GM13976 (cell line): ENCODE data around the gene GLRA3.

Experiments
- DNase-seq: peaks from one replicate; pipeline ENCODE4 v3.0.0; 2012; ENCODE audit warnings: low spot score
- CTCF ChIP-seq: IDR thresholded peaks from 2 replicates; pipeline ENCODE4 v1.5.1; 2012; ENCODE audit warnings: borderline replicate concordance, mild to moderate bottlenecking; ENCODE audit not compliant: insufficient read depth; ENCODE audit errors: extremely low read depth, missing control alignments, control extremely low read depth
- in situ Hi-C: fragments of 300-500 bp; cut with MboI; formaldehyde crosslinking; loops from one replicate; pipeline ENCODE4 v1.12.0; 2022; ENCODE audit warnings: low sequenced_read_pairs, mixed read lengths, inconsistent platforms; ENCODE audit not compliant: unreplicated experiment

Gene GLRA3

GRCh38 chr4:174761451-174761850 is 67.6 kb downstream of the GLRA3 start:
- TF ChIP-seq CTCF, result no peak
- in situ Hi-C loops, result no loop called here
- DNase-seq, result no peak

- TF ChIP-seq CTCF, result no peak
- in situ Hi-C loops, result no loop called here
- no peak for DNase-seq
Observed at GRCh38 chr4:174757736-174758135, 71.3 kb downstream of the GLRA3 start.

GRCh38 chr4:174753021-174753420 is 76.0 kb downstream of the GLRA3 start:
- no peak for TF ChIP-seq CTCF
- no peak for DNase-seq
- in situ Hi-C loops, result no loop called here

GRCh38 chr4:174752026-174752425 is 77.0 kb downstream of the GLRA3 start:
- DNase-seq, result no peak
- no peak for TF ChIP-seq CTCF
- in situ Hi-C loops, result no loop called here

- in situ Hi-C loops, result no loop called here
- DNase-seq, result no peak
- TF ChIP-seq CTCF, result no peak
Observed at GRCh38 chr4:174749091-174749490, 80.0 kb downstream of the GLRA3 start.

- in situ Hi-C loops, result no loop called here
- TF ChIP-seq CTCF, result no peak
- DNase-seq, result no peak
Observed at GRCh38 chr4:174746710-174747109, 82.3 kb downstream of the GLRA3 start.

GRCh38 chr4:174742561-174742960 is 86.5 kb downstream of the GLRA3 start:
- TF ChIP-seq CTCF, result no peak
- DNase-seq, result no peak
- in situ Hi-C loops, result no loop called here
